GM19372 (cell line): ENCODE results near the gene PTK6.

Source experiments
- ATAC-seq: cut with Tn5 transposase; IDR thresholded peaks from one replicate; pipeline ENCODE4 v1.9.1; 2021; ENCODE audit warnings: mild to moderate bottlenecking, low read depth, moderate library complexity; ENCODE audit not compliant: unreplicated experiment

PTK6 gene

GRCh38 chr20:63570281-63571086 lies 33.3 kb upstream of the PTK6 start:
- ATAC-seq: no peak

GRCh38 chr20:63568986-63569949 lies 32.1 kb upstream of the PTK6 start:
- ATAC-seq: no peak

- no peak for ATAC-seq
These were observed 31.2 kb upstream of the PTK6 start for GRCh38 chr20:63568170-63568981.

GRCh38 chr20:63567386-63568169 lies 30.4 kb upstream of the PTK6 start:
- ATAC-seq: peak; percentile 53

- no peak for ATAC-seq
These were observed 29.9 kb upstream of the PTK6 start for GRCh38 chr20:63567136-63567385.

GRCh38 chr20:63566395-63567135 lies 29.4 kb upstream of the PTK6 start:
- ATAC-seq: no peak

- no peak for ATAC-seq
These were observed 28.6 kb upstream of the PTK6 start for GRCh38 chr20:63565699-63566335.

- ATAC-seq: no peak
These were observed 28.0 kb upstream of the PTK6 start for GRCh38 chr20:63565021-63565698.

- no peak for ATAC-seq
These were observed 27.0 kb upstream of the PTK6 start for GRCh38 chr20:63564036-63564810.

GRCh38 chr20:63563225-63563935 lies 26.2 kb upstream of the PTK6 start:
- no peak for ATAC-seq

GRCh38 chr20:63562461-63563224 lies 25.5 kb upstream of the PTK6 start:
- ATAC-seq: no peak

GRCh38 chr20:63561624-63562396 lies 24.6 kb upstream of the PTK6 start:
- no peak for ATAC-seq

- no peak for ATAC-seq
These were observed 23.9 kb upstream of the PTK6 start for GRCh38 chr20:63560856-63561609.

GRCh38 chr20:63560333-63560805 lies 23.2 kb upstream of the PTK6 start:
- ATAC-seq: no peak
